ENCODE measurements around the gene OR5M11.
"Not testable (repeated sequence)": the region's sequence is repeated elsewhere in the genome, so short reads cannot be mapped to it uniquely, and the experiment has no call there.

The OR5M11 gene

GRCh38 chr11:56543157-56543556 is at the start of gene OR5M11:
Gene OR5M11, minus strand, starts transcription at chr11:56543257. Its CDS starts 0 bp downstream, at chr11:56543257.
- CTCF ChIA-PET, result no interaction called here
- POLR2A ChIA-PET, result no interaction called here
- TF ChIP-seq TARDBP (IDR thresholded peaks at IDR 0.05) (no peak), L3MBTL2 (conservative IDR thresholded peaks at IDR 0.05) (no peak), NFRKB (IDR thresholded peaks at IDR 0.05) (no peak), SP1 (IDR thresholded peaks at IDR 0.05) (no peak), FOXM1 (IDR thresholded peaks at IDR 0.05; ENCODE audit: borderline replicate concordance) (no peak)
- DNase-seq (ENCODE audit: extremely low spot score), result no peak

GRCh38 chr11:56592088-56592717 is 49.1 kb upstream of the OR5M11 start:
- CTCF ChIA-PET; POLR2A ChIA-PET; DNase-seq (ENCODE audit: extremely low spot score): not testable (repeated sequence)

DNA sequence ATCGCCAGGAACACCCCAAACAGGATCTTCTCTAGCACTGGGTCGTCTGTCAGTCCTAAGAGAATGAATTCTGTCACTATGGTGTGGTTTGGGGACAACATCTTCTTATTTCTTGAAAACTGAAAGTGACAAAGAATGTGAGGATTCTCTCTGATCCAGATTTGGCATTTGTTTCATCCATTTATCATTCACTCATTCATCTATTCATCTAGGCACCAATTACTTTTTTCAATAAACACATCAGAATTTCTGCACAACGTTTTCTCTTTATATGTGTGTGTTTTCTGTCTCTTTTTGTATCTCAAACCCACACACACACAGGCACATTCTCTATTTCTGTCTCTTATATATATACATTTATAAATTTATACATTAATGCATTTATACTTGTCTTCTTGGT is 34.6 kb upstream of the OR5M11 start, which contains the start of gene OR5M10:
Gene OR5M10 (minus strand): TSS at position 101 of the 400 bp plus-strand sequence. CDS start 0 bp downstream, at position 101.
- DNase-seq (ENCODE audit: extremely low spot score), result no peak
- no peak for TF ChIP-seq SUZ12 (IDR thresholded peaks at IDR 0.05)
- TF ChIP-seq FOXM1 (IDR thresholded peaks at IDR 0.05; ENCODE audit: borderline replicate concordance), result no peak
- no peak for TF ChIP-seq BHLHE40 (IDR thresholded peaks at IDR 0.05; ENCODE audit: borderline replicate concordance)
- no peak for TF ChIP-seq HDGF (IDR thresholded peaks at IDR 0.05; ENCODE audit: borderline replicate concordance)
- TF ChIP-seq L3MBTL2 (conservative IDR thresholded peaks at IDR 0.05), result no peak
- ChIA-PET POLR2A (no interaction called here), CTCF (no interaction called here)

GRCh38 chr11:56558574-56558973 is 15.5 kb upstream of the OR5M11 start:
- no peak for DNase-seq (ENCODE audit: extremely low spot score)
- ChIA-PET CTCF (no interaction called here), POLR2A (no interaction called here)

GRCh38 chr11:56554691-56555090 is 11.6 kb upstream of the OR5M11 start:
- CTCF ChIA-PET, result not testable (repeated sequence)

More at GRCh38 chr11:56558574-56558973, 15.5 kb upstream of the OR5M11 start:
- TF ChIP-seq, protein P1, sequence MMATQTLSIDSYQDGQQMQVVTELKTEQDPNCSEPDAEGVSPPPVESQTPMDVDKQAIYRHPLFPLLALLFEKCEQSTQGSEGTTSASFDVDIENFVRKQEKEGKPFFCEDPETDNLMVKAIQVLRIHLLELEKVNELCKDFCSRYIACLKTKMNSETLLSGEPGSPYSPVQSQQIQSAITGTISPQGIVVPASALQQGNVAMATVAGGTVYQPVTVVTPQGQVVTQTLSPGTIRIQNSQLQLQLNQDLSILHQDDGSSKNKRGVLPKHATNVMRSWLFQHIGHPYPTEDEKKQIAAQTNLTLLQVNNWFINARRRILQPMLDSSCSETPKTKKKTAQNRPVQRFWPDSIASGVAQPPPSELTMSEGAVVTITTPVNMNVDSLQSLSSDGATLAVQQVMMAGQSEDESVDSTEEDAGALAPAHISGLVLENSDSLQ (IDR thresholded peaks at IDR 0.05), result no peak
- TF ChIP-seq SUZ12 (IDR thresholded peaks at IDR 0.05), result no peak

GRCh38 chr11:56545531-56545930 is 2.5 kb upstream of the OR5M11 start:
- CTCF ChIA-PET, result no interaction called here
- POLR2A ChIA-PET, result no interaction called here
- no peak for DNase-seq (ENCODE audit: extremely low spot score)
- TF ChIP-seq FOXA1 (IDR thresholded peaks at IDR 0.05) (no peak), ELF4 (IDR thresholded peaks at IDR 0.05) (no peak), CTBP1 (IDR thresholded peaks at IDR 0.05; ENCODE audit: borderline replicate concordance) (no peak), ARNT (IDR thresholded peaks at IDR 0.05) (no peak), SP1 (IDR thresholded peaks at IDR 0.05) (no peak), BHLHE40 (IDR thresholded peaks at IDR 0.05; ENCODE audit: borderline replicate concordance) (no peak), SUZ12 (IDR thresholded peaks at IDR 0.05) (no peak), LEF1 (IDR thresholded peaks at IDR 0.05; ENCODE audit: borderline replicate concordance) (no peak), FOXM1 (IDR thresholded peaks at IDR 0.05; ENCODE audit: borderline replicate concordance) (no peak), ZNF384 (IDR thresholded peaks at IDR 0.05) (no peak), TARDBP (IDR thresholded peaks at IDR 0.05) (no peak)

More at GRCh38 chr11:56554691-56555090, 11.6 kb upstream of the OR5M11 start:
- POLR2A ChIA-PET; DNase-seq (ENCODE audit: extremely low spot score): not testable (repeated sequence)

GRCh38 chr11:56543739-56544138 is 682 bp upstream of the OR5M11 start:
- TF ChIP-seq BHLHE40 (IDR thresholded peaks at IDR 0.05; ENCODE audit: borderline replicate concordance) (no peak), SUZ12 (IDR thresholded peaks at IDR 0.05) (no peak), CTBP1 (IDR thresholded peaks at IDR 0.05; ENCODE audit: borderline replicate concordance) (no peak), L3MBTL2 (conservative IDR thresholded peaks at IDR 0.05) (no peak), ARNT (IDR thresholded peaks at IDR 0.05) (no peak), FOXM1 (IDR thresholded peaks at IDR 0.05; ENCODE audit: borderline replicate concordance) (no peak), LEF1 (IDR thresholded peaks at IDR 0.05; ENCODE audit: borderline replicate concordance) (no peak), NFRKB (IDR thresholded peaks at IDR 0.05) (no peak), ELF4 (IDR thresholded peaks at IDR 0.05) (no peak), ZNF384 (IDR thresholded peaks at IDR 0.05) (no peak), TARDBP (IDR thresholded peaks at IDR 0.05) (no peak), HDGF (IDR thresholded peaks at IDR 0.05; ENCODE audit: borderline replicate concordance) (no peak)
- TF ChIP-seq, protein P1 (IDR thresholded peaks at IDR 0.05), result no peak
- no peak for DNase-seq (ENCODE audit: extremely low spot score)
- ChIA-PET POLR2A (no interaction called here), CTCF (no interaction called here)

- no peak for TF ChIP-seq FOXA1 (IDR thresholded peaks at IDR 0.05)
- TF ChIP-seq ZNF384 (IDR thresholded peaks at IDR 0.05), result no peak
- ChIA-PET POLR2A (no interaction called here), CTCF (no interaction called here)
- no peak for DNase-seq (ENCODE audit: extremely low spot score)
Observed at GRCh38 chr11:56533054-56533740, 9.9 kb downstream of the OR5M11 start.
